DMS79 treated with DMSO at 0.1 percent for 48 hours (cell line): ENCODE measurements around the gene HDGFL2.
A peak's percentile ranks its signal among the peaks of the same experiment; 100 is the strongest.

Experiments used
- DNase-seq: peaks from one replicate; lab custom pipeline; 2025; lab: John Stamatoyannopoulos, UW

The HDGFL2 gene

DNA sequence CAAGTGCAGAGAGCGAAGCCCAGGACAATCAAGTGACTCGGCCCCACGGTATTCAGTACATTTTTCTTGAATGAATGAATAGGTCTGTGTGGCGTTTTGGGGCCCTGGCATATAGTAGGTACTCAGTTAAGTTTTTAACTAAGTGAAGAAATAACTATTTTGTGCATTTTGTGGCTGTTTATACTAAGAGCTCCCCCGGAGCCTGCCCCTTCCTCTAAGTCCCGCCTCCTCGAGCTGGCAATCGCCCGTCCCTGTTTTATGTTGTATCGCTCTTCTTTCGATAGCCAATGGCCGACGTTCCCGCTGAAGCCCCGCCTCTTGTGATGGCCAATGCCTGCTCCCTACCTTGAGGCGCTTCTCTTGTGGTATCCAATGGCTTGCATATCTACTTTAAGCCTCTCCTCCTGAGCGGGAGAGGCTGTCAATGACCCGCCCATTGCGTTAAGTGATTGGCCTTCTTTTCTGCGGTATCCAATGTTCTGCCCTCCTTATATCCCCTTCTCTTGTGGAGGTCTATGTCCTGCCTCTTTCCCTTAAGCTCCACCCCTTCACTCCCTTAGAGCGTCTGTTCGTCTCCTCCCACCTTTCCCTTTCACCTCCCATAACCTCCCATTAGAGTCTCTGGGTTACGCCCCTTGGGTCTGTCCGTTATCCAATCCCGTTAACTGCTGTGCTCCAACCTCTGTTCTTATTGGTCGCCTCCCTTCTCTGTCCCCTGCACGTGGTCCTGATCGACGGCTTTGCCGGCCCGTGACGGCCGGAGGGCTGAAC, 509 bp upstream of the HDGFL2 start:
- peak; percentile 100 for DNase-seq

- DNase-seq, result no peak
Measured at GRCh38 chr19:4473011-4473762, 1.1 kb downstream of the HDGFL2 start.

DNA sequence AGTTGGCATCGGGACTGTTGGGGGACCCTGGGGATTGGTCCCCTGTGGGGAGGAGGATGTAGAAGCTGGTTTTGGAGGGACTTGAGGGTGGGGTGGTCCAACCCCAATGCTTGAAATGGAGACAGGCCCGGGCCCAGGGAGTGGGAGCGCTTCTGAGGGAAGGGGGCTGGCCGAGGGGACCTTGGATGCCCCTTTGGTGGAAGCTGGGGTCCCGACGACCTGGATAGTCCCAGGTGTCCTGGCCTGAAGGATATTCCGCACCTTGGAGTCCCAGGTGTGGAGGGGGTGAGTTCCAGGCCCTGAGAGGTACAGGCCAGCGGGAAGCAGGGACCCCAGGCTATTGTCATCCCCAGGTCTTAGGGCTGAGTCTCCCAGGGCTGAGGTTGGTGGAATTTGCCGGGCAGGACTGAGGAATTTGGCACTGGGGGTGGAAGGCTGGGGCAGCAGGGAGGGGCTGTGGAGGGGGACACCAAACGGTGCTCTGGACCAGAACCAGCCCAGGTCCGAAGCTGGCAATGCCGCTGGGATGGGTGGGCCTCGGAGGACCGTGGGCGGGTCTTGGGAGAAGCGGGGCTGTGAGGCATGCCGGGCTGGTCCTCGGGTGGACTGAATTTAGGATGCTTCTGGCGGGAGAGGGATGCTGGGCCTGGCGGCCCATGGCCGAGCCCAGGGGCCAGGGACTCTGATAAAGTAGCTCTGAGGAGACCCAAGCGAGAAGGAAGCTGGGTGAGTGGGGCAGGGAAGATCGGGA, 1.8 kb downstream of the HDGFL2 start:
- no peak for DNase-seq

DNA sequence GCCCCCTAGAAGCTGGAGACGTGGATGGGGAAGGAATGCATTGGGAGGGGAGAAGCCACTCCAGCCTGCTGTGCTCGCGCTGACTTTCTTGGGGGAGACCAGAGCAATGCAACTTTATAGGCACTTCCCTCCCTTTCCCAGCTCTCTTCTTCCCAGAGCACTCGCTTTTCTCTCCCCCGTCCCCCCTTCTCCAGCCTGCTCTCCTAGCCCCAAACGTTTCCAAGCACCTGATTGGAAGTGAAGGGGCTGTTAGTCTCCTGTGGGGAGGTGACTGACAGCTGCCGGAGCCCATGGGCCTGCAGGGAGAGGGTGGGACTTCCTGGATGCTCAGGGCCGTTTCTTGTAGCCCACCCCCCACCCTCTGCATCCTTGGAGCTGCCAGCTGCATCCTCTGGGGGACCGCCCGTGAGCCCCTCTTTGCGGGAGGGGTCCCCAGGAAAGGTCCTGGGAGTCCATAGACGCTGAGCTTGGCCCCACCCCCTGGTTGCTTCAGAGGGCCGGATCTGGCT, 2.5 kb downstream of the HDGFL2 start:
- DNase-seq, result peak; percentile 79

DNA sequence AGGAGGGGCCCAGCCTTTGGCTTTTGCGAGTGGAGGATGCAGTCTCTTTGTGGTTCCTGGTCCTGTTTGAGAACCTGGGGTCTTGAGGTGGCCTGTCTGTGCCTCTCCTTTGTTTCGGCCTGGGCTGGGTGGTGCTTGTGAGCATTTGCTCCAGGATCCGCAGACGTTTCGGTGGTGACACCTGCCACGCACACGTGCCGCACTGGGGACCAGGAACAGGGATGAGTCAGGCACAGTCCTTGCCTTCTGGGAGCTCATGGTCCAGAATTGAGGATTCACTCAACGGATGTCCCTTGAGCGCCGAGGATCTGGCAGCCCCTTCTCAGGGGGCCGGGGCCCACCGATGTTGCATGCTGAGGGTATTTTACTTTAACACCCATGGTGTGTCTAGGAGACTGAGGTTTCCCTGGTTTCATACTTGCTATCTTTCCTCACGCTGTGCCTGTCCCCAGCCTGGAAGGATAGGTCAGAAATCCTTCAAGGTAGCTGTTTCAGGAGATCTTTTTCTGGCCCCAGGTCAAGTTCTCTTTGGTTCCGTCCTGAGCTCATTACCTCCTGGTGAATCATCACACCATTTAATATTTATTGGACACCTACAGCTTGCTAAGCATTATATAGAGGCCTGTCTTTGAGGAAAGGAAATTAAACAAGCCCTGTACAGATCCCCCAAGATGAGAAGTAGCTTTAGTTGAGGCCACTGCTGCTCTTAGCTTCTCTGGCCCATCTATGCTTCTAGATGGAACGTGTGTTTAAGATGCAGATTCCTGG, 5.1 kb downstream of the HDGFL2 start:
- no peak for DNase-seq

GRCh38 chr19:4482721-4483364, 10.7 kb downstream of the HDGFL2 start:
- DNase-seq, result no peak

GRCh38 chr19:4483385-4483784, 11.3 kb downstream of the HDGFL2 start:
- no peak for DNase-seq

GRCh38 chr19:4487572-4487971, 15.5 kb downstream of the HDGFL2 start:
- DNase-seq, result no peak

DNA sequence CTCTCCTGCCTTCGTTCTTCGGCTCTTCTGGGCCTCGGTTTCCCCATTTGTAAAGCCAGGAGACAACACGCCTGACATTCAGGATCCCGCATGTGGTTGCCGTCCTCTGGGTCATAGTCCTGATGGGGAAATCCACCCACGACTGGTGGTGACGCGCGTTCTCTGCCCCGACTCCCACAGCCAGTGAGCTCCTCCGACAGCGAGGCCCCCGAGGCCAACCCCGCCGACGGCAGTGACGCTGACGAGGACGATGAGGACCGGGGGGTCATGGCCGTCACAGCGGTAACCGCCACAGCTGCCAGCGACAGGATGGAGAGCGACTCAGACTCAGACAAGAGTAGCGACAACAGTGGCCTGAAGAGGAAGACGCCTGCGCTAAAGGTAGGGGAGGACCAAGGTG, 16.4 kb downstream of the HDGFL2 start:
- no peak for DNase-seq

GRCh38 chr19:4491446-4491845, 19.3 kb downstream of the HDGFL2 start:
- DNase-seq, result no peak

- no peak for DNase-seq
Measured at GRCh38 chr19:4492337-4493103, 20.4 kb downstream of the HDGFL2 start.

DNA sequence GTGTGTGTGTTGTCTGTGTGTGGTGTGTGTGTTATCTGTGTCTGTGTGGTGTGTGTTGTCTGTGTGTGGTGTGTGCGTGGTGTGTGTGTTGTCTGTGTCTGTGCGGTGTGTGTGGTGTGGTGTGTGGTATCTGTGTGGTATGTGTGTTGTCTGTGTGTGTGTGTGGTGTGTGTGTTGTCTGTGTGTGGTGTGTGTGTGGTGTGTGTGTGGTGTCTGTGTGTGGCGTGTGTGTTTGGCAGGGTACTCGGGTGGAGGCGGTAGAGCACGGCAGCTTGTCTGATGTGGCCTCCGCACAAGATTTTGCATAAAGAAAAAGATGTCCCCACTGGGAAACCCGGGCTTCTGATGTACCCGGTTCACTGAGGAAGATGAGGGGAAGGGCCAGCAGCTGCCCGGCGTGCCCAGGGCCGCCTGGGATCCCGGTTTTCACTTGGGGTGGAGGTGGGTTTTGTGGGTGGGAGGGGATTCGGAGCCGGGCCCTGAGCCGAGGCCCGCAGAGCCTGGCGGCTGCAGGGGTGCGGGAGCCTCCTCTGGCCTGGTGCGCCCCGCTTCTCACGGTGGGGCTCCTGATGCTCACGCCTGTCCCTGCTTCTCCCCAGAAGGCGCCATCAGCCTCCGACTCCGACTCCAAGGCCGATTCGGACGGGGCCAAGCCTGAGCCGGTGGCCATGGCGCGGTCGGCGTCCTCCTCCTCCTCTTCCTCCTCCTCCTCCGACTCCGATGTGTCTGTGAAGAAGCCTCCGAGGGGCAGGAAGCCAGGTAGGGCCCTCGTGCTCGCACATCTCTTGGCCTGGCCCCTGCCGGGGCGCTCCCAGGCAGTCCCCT, 21.2 kb downstream of the HDGFL2 start:
- no peak for DNase-seq

DNA sequence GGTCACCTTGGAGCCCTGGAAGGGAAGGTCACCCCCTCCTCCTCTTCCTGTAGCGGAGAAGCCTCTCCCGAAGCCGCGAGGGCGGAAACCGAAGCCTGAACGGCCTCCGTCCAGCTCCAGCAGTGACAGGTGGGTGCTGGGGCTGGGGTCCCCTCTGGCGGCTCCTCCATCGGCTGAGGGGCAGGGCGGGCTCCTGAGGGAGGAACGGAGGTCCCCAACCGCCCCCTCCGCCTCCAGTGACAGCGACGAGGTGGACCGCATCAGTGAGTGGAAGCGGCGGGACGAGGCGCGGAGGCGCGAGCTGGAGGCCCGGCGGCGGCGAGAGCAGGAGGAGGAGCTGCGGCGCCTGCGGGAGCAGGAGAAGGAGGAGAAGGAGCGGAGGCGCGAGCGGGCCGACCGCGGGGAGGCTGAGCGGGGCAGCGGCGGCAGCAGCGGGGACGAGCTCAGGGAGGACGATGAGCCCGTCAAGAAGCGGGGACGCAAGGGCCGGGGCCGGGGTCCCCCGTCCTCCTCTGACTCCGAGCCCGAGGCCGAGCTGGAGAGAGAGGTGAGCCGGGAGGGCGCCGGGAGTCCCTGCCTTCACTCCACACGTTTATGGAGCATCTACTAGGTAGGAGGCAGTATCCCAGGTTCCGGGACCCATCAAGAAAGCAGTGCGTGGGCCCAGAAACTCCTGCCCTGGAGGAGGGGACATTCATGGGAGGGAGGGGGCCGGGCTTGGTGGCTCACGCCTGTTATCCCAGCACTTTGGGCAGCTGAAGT, 22.0 kb downstream of the HDGFL2 start:
- DNase-seq, result no peak

- no peak for DNase-seq
Measured at GRCh38 chr19:4494691-4495064, 22.6 kb downstream of the HDGFL2 start.

GRCh38 chr19:4495471-4495870, 23.4 kb downstream of the HDGFL2 start:
- no peak for DNase-seq

DNA sequence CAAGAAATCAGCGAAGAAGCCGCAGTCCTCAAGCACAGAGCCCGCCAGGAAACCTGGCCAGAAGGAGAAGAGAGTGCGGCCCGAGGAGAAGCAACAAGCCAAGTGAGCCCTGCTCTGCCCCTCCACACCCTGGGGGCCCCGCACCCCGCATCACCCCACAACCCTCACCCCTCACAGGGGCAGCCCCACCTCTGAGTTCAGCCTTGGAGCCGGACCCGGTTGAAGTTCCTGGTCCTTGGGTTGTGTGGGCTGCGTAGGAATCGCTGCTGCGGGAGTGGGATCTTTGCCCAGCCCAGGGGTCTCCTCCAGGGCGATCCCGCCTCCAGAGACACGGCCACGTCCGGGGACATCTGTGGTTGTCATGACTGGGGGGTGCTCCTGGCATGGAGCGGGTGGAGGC, 24.2 kb downstream of the HDGFL2 start:
- no peak for DNase-seq

GRCh38 chr19:4497770-4498389, 25.8 kb downstream of the HDGFL2 start:
- no peak for DNase-seq

DNA sequence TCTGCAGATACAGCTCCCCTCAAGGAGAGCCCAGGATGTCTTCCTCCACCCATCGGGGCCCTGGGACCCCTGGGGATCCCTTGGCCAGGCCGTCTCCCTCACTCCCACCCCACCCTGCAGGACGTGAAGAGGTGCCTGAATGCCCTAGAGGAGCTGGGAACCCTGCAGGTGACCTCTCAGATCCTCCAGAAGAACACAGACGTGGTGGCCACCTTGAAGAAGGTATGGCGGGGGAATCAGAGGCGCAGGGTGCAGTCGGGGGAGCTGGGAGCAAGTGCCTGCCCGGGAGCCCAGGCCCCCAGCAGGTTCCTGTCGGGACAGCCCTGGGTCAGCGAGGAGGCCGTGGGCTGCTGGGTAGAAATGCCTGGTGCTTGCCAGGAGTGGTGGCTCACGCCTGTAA, 26.6 kb downstream of the HDGFL2 start:
- DNase-seq, result no peak

DNA sequence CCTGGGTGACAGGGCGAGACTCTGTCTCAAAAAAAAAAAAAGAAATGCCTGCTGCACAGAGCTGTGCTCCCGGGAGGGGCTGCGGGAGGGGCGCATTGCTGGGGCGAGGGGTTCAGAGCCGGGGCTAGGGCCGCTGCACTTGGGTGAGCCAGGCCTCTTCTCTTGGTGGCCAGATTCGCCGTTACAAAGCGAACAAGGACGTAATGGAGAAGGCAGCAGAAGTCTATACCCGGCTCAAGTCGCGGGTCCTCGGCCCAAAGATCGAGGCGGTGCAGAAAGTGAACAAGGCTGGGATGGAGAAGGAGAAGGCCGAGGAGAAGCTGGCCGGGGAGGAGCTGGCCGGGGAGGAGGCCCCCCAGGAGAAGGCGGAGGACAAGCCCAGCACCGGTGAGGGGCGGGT, 27.2 kb downstream of the HDGFL2 start:
- DNase-seq, result no peak
